GM18519 (cell line): ENCODE results near the gene SMOC2.

Source experiments
- ATAC-seq: cut with Tn5 transposase; IDR thresholded peaks from one replicate; pipeline ENCODE4 v1.9.1; 2021; ENCODE audit warnings: mild to moderate bottlenecking, moderate library complexity; ENCODE audit not compliant: unreplicated experiment, low FRiP score

SMOC2 gene

DNA sequence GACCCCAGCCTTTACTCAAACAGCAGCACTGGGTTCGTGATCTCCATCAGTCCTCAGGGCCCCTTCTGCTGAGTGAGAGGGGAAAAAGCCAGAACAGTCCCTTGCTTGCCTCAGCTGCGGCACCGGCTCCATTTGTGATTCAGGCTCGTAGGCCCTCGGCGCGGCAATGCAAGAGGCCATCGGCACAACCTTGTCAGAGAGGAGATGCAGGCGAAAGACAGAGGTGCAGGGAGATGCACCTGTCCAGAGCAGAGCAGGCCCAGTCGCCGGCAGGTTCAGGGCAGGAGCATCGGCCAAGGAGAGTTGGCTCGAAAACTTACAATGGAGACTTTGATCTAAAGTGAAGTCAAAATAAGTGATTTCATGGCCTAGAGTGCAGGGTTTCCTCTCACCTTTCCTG, 171.6 kb downstream of the SMOC2 start:
- no peak for ATAC-seq

DNA sequence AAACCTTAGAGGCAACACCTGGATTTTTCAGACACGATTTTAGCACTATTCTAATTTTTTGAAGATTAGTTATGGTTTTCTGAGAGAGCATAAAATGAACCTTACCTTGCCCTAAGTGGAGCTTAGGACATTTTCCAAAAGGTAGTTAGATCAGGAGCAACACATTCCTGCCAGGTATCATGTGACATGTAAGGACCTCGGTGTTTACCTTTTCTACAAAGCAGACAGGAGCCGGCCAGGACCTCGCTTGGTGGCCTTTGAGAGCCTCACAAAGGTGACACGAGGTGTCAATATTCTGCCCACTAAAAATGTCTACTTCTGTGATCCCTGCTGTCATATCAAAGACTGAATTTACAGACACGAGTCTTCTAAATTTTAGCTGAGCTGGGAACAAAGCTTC, 174.9 kb downstream of the SMOC2 start:
- ATAC-seq: no peak

DNA sequence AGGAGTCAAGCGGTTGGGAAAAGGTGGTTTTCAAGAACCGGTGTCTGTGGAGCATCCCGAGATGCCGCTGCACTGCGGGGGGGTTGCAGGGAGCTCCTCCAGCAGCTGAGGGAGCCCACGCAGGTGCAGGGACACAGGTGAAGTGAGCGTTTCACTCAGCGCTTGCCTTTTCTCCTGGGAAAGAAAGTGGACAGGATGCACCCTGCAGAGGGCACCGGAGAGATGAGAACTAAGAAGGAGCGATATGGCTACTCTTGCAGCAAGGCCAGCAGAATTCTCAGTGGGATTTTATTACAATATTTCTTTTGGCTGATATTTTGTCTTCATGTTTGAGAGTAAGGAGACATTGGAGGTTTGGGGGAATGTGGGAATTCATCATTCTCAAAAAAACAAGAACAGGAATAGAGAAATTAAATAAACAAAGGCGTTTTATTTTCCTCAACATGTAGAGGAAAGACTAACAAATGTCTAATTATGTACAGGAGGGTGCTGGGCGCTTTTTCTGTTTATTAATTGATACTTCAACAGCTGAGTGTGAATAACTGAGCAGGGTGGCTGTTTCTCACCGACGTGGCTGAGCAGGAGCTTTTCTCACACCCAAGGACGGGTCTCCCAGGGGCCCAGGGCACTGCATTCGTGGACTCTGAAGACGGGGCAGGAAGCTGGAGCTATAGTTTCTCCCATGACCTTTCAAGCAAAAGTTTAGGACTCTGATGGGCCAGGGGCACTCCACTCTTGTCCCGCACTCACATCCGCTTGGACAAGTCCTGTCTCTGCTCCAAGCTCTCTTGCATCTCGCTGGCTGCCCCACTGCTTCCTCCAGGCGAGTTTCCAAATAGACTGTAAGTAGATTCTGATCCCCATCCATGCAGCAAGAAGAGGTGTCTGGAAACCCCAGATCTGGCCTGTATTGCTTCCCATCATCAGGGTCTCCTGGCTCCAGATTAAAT, 176.1 kb downstream of the SMOC2 start:
- ATAC-seq: no peak

DNA sequence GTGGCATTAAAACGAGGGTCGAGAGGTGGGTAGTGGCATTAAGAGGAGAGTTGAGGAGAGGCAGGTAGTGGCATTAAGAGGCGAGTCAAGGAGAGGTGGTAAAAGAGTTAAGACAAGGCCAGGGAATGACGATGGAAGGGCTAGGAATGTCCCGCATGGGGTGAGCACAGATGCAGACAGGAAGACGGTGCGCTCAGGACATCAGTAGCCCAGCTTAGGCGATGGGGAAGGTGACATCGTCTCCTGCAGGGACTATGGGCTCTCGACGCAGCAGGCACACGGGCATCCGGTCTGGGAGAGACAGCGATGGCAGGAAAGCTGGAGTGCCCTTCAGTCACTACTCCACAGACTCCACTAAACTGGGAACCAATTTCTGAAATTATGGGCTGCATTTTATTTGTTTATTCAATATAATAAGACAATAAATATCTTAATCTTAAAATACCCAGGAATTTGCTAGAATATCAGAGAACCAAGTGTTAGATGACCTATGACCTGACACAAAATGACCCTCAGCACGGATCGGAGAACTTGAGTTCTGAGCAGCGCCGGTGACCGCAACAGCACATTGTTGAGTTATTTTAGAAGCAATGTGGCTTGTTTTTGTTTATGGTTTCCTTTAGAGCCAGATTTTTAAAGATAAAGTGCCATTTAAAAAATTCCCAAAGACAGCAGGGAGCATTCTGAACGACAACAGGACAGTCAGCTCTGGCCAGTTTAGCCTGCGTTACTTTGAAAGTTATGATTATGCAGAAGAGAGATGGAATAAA, 177.7 kb downstream of the SMOC2 start:
- no peak for ATAC-seq

- no peak for ATAC-seq
Observed at GRCh38 chr6:168619560-168620314, 178.8 kb downstream of the SMOC2 start.

GRCh38 chr6:168620578-168620977, 179.6 kb downstream of the SMOC2 start:
- ATAC-seq: no peak

GRCh38 chr6:168623736-168624135, 182.8 kb downstream of the SMOC2 start:
- no peak for ATAC-seq

GRCh38 chr6:168624540-168624939, 183.6 kb downstream of the SMOC2 start:
- no peak for ATAC-seq

GRCh38 chr6:168624948-168625347, 184.0 kb downstream of the SMOC2 start:
- no peak for ATAC-seq

DNA sequence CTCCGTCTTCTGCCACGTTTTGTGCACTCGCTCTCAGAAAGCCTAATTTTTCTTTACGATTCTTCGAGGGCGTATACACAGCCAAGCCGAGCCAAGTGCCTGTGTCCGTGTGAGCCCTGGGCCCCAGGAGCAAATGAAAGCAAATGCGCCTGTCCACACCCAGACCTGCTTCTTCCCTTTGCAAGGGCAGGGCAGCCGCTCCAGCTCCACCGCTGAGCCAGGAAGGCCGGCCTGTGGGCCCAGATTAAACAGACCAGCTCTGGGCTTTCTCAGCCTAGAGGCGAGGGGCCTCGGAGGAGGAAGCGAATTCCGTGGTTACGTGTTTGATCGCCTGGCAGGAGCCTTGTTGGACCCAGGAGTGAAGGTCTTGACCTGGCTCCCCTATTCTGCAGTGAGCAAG, 184.6 kb downstream of the SMOC2 start:
- no peak for ATAC-seq

- no peak for ATAC-seq
Observed at GRCh38 chr6:168626046-168626602, 185.1 kb downstream of the SMOC2 start.

DNA sequence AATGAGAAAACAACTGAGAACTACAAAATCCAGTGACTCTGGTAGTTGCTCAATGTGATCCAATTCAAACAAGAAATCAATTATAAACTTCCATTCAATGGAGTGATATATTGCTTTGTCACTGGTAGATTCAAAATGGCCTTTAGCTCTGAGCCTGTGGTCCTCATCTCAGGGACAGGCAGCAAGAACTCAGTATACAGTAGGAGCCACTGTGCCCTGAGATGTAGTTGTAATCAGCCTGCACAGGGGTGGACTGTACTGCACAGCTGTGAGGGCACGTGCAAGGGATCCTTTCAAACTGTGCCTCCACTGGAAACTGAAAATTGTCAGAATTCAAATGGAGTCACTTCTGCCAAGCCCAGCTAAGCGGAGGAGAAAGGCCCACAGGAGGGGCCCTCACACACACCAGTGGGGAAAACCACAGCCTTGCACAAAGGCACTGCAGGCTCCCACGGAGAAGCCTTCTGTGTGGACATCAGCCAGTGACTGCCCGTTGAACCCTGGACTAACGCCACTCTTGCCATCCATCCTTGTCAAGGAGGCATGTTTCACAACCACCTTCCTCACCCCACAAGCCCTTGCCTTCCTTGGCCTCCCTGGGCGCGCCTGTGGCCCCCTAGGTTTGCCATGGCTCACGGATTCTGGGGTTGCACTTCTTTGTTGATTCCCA, 186.7 kb downstream of the SMOC2 start:
- ATAC-seq: no peak

GRCh38 chr6:168628176-168628553, 187.2 kb downstream of the SMOC2 start:
- no peak for ATAC-seq

GRCh38 chr6:168628732-168629245, 187.8 kb downstream of the SMOC2 start:
- ATAC-seq: no peak

GRCh38 chr6:168631564-168631963, 190.6 kb downstream of the SMOC2 start:
- ATAC-seq: no peak

GRCh38 chr6:168632694-168633093, 191.7 kb downstream of the SMOC2 start:
- no peak for ATAC-seq

- no peak for ATAC-seq
Observed at GRCh38 chr6:168634541-168635328, 193.8 kb downstream of the SMOC2 start.

GRCh38 chr6:168636147-168637004, 195.4 kb downstream of the SMOC2 start:
- ATAC-seq: no peak
